Thymus (tissue), 2 donors: ENCODE results near the gene P2RY12. TPM values are rescaled to one million over a fixed set of nuclear protein-coding genes. Genes with fewer than 3 reads are reported as not detected.

Experiments
- polyA plus RNA-seq: library from polyadenylated mRNA; stranded (reverse); fragments of 200-250 nt; gene quantifications from one replicate; pipeline ENCODE4 v1.2.3, GENCODE V29; 2013
- total RNA-seq: library from RNA; stranded (reverse); fragments of 120-200 nt; gene quantifications from one replicate; pipeline ENCODE4 v1.2.4, GENCODE V29; 2013
- donor health status: healthy.

The P2RY12 gene
- total and polyA plus RNA-seq, 2 donors, result 0.59 to 2.9 TPM

Other genes starting within 250 kb of the P2RY12 start
- gene GPR171, start 181.5 kb downstream of the P2RY12 start, total RNA-seq, result 20.6 TPM
- 42.6 TPM for gene GPR171, start 181.5 kb downstream of the P2RY12 start, polyA plus RNA-seq
- 8.2 TPM for gene P2RY14, start 106.2 kb downstream of the P2RY12 start, total RNA-seq
- gene P2RY14, start 106.2 kb downstream of the P2RY12 start, polyA plus RNA-seq, result 2.1 TPM
- 4.0 TPM for gene GPR87, start 67.9 kb downstream of the P2RY12 start, total RNA-seq
- gene GPR87, start 67.9 kb downstream of the P2RY12 start, polyA plus RNA-seq, result 20.8 TPM
- 4.8 TPM for gene P2RY13, start 55.2 kb downstream of the P2RY12 start, total RNA-seq
- gene P2RY13, start 55.2 kb downstream of the P2RY12 start, polyA plus RNA-seq, result 2.2 TPM
- gene IGSF10, start 76.3 kb upstream of the P2RY12 start, total RNA-seq, result 1.9 TPM
- 0.48 TPM for gene IGSF10, start 76.3 kb upstream of the P2RY12 start, polyA plus RNA-seq